CD14-positive monocyte (primary cell): ENCODE results near the gene CLCF1. TPM values are rescaled to one million over a fixed set of nuclear protein-coding genes. Genes with fewer than 3 reads are reported as not detected.

Source experiments
- DNase-seq, 3 donors: peaks; one replicate each; pipeline ENCODE4 v3.0.0-alpha.2; 2011 to 2022
- H2AFZ ChIP-seq: 2 replicates; pipeline ENCODE4 v1.6.0; 2012; ENCODE audit warnings: mild to moderate bottlenecking, low read depth, low read length, inconsistent platforms; ENCODE audit not compliant: insufficient read depth, poor library complexity, severe bottlenecking
- H3K27ac ChIP-seq, 2 donors: 1 replicate in 1 of 2; 2 replicates in 1 of 2; pipeline ENCODE4 v1.5.1; 2012 to 2013; ENCODE audit warnings: low read length in 2 of 2, control low read depth in 1 of 2, inconsistent platforms in 1 of 2, low read depth in 1 of 2, mild to moderate bottlenecking in 1 of 2
- H3K27me3 ChIP-seq, 2 donors: one replicate each; pipeline versions ENCODE4 v1.6.0 to v1.6.1; 2011 to 2013; ENCODE audit warnings: low read length in 2 of 2; ENCODE audit not compliant: control insufficient read depth in 2 of 2, insufficient read depth in 2 of 2
- H3K36me3 ChIP-seq, 2 donors: replicated peaks in 1 of 2; 1 replicate in 1 of 2; 2 replicates in 1 of 2; pipeline versions ENCODE4 v1.5.1 to v1.6.1; 2012 to 2013; ENCODE audit warnings: low read length in 2 of 2, control low read depth in 1 of 2, inconsistent platforms in 1 of 2, mild to moderate bottlenecking in 1 of 2; ENCODE audit not compliant: insufficient read depth in 2 of 2, control insufficient read depth in 1 of 2
- H3K4me1 ChIP-seq, 2 donors: 1 replicate in 1 of 2; 2 replicates in 1 of 2; pipeline versions ENCODE4 v1.5.1 to v1.6.1; 2012 to 2013; ENCODE audit warnings: low read length in 2 of 2, control low read depth in 1 of 2, inconsistent platforms in 1 of 2, mild to moderate bottlenecking in 1 of 2, moderate library complexity in 1 of 2; ENCODE audit not compliant: insufficient read depth in 2 of 2, control insufficient read depth in 1 of 2
- H3K4me2 ChIP-seq: replicated peaks from 2 replicates; pipeline ENCODE3; 2012; ENCODE audit warnings: low read length, moderate library complexity, mild to moderate bottlenecking; ENCODE audit not compliant: poor library complexity, severe bottlenecking; ENCODE audit errors: extremely low read depth
- H3K4me3 ChIP-seq, 3 experiments: fragments of 200-600 bp in 1 of 3; sonication (generic) in 1 of 3; replicated peaks in 1 of 3; 1 replicate in 2 of 3; 2 replicates in 1 of 3; pipeline ENCODE4 v1.5.1; 2011 to 2013; ENCODE audit warnings: low read length in 3 of 3, mild to moderate bottlenecking in 3 of 3, control low read depth in 2 of 3, low read depth in 2 of 3, inconsistent platforms in 1 of 3, moderate library complexity in 1 of 3
- H3K79me2 ChIP-seq: 2 replicates; pipeline ENCODE4 v1.6.0; 2012; ENCODE audit warnings: mild to moderate bottlenecking, control low read depth, inconsistent platforms, low read length, moderate library complexity; ENCODE audit not compliant: insufficient read depth
- H3K9ac ChIP-seq: 2 replicates; pipeline ENCODE4 v1.6.0; 2017; ENCODE audit warnings: low read length, mild to moderate bottlenecking; ENCODE audit not compliant: insufficient read depth, poor library complexity, severe bottlenecking
- H3K9me3 ChIP-seq, 2 donors: replicated peaks in 1 of 2; 1 replicate in 1 of 2; 2 replicates in 1 of 2; pipeline versions ENCODE4 v1.5.1 to v1.6.1; 2012 to 2013; ENCODE audit warnings: low read length in 2 of 2, control low read depth in 1 of 2; ENCODE audit not compliant: control insufficient read depth in 1 of 2, insufficient read depth in 1 of 2
- H4K20me1 ChIP-seq: 2 replicates; pipeline ENCODE4 v1.6.0; 2012; ENCODE audit warnings: mild to moderate bottlenecking, low read length, control low read depth, moderate library complexity; ENCODE audit not compliant: insufficient read depth
- H3K27ac Mint-ChIP-seq, 7 donors: one replicate each; pipeline ENCODE4 v1.8.0; 2020; ENCODE audit warnings: mild to moderate bottlenecking in 7 of 7, mixed read lengths in 7 of 7, moderate library complexity in 6 of 7, inconsistent platforms in 2 of 7
- H3K27me3 Mint-ChIP-seq, 3 donors: one replicate each; pipeline ENCODE4 v1.8.0; 2021 to 2022; ENCODE audit warnings: low read depth in 3 of 3, mild to moderate bottlenecking in 3 of 3, mixed read lengths in 3 of 3, moderate library complexity in 3 of 3, inconsistent platforms in 1 of 3
- H3K36me3 Mint-ChIP-seq, 2 donors: one replicate each; pipeline ENCODE4 v1.8.0; 2020; ENCODE audit warnings: mixed read lengths in 2 of 2, inconsistent platforms in 1 of 2, mild to moderate bottlenecking in 1 of 2
- H3K4me1 Mint-ChIP-seq: one replicate; pipeline ENCODE4 v1.8.0; 2020; ENCODE audit warnings: mild to moderate bottlenecking, mixed read lengths
- H3K4me3 Mint-ChIP-seq, 2 donors: one replicate each; pipeline ENCODE4 v1.8.0; 2020; ENCODE audit warnings: mild to moderate bottlenecking in 2 of 2, mixed read lengths in 2 of 2, moderate library complexity in 1 of 2
- H3K9me3 Mint-ChIP-seq, 7 donors: one replicate each; pipeline ENCODE4 v1.8.0; 2020 to 2022; ENCODE audit warnings: mixed read lengths in 7 of 7, mild to moderate bottlenecking in 6 of 7, moderate library complexity in 6 of 7, inconsistent platforms in 2 of 7
- WGBS: methylation state at CpG from one replicate; pipeline ENCODE4 v1.1.5; 2013; ENCODE audit warnings: missing lambda C conversion rate; ENCODE audit not compliant: insufficient coverage; 5-methylcytosine and 5-hydroxymethylcytosine counted together
- intact Hi-C, 2 donors: fragments of 100-400 bp; cut with micrococcal nuclease; formaldehyde crosslinking; loops; one replicate each; pipeline versions ENCODE4 v1.15.0 to v1.15.1; 2023
- polyA plus RNA-seq, 3 donors: library from polyadenylated mRNA; depleted of rRNA in 1 of 3; unstranded in 2 of 3; stranded (reverse) in 1 of 3; fragments of 300-500 nt in 2 of 3; fragments of >200 nt in 1 of 3; fragmentation: Illumina TruSeq in 2 of 3; gene quantifications; 1 replicate in 2 of 3; 2 replicates in 1 of 3; pipeline ENCODE4 v1.2.3, GENCODE V29; 2012 to 2021
- TF ChIP-seq, protein P1 (sequence below): fragments of 200-600 bp; IDR thresholded peaks from one replicate; pipeline ENCODE4 v1.8.0; 2022; ENCODE audit warnings: antibody characterized with exemption, mild to moderate bottlenecking

Gene CLCF1
- polyA plus RNA-seq, 3 donors: 0.44 to 14.8 (median 0.94) TPM

DNA sequence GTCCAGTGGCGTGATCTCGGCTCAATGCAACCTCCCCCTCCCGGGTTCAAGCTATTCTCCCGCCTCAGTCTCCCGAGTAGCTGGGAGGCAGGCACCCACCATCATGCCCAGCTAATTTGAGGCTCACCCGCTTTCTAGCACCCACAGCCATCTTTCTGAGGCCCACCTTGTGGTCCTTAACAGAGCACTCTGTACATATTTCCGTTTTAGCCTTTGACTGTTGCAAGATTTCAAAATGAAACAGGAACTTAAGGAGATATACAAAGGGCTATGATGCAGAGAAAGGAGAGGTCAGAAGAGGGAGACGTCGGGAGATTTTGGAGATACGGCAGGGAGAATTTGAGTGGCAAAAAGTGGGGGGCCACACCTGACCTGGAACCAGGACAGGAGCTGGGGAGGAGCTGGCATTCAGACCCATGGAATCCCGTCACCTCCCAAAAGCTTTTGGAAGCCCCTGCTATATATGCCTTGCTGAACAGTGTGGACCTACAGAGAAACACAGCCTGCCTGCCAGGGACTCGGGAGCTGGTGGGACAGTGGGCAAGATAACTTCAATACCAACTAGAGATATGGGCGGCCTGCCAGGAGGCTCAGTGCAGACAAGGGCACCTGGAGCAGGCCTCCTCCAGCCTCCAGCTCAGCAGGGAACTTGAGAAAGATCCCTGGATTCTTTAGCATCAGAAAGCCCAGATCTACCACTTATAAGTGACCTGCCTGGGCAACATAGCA is 8.0 kb upstream of the CLCF1 start:
- Mint-ChIP-seq H3K9me3 (no peaks in the 10 kb centered on the region), H3K27me3 (peaks cover 0 to 4% (median 2%) of the 10 kb centered on the region in 3 donors), H3K4me3 (peak overlapping the region; percentile 3 to 76), H3K27ac (peak overlapping the region; percentile 85 to 98 (median 94)), H3K4me1 (peaks cover 40% of the 10 kb centered on the region), H3K36me3 (peaks cover 2 to 3% of the 10 kb centered on the region in 2 donors)
- peaks cover 40 to 45% of the 10 kb centered on the region in 2 donors for H3K4me1 ChIP-seq
- 13% methylated on average over 8 of the region's 13 CpGs for WGBS
- H3K4me3 ChIP-seq: peak overlapping the region in 2 of 3 experiments; percentile 13 to 64
- H3K9me3 ChIP-seq: no peaks in the 10 kb centered on the region
- TF ChIP-seq, protein P1, sequence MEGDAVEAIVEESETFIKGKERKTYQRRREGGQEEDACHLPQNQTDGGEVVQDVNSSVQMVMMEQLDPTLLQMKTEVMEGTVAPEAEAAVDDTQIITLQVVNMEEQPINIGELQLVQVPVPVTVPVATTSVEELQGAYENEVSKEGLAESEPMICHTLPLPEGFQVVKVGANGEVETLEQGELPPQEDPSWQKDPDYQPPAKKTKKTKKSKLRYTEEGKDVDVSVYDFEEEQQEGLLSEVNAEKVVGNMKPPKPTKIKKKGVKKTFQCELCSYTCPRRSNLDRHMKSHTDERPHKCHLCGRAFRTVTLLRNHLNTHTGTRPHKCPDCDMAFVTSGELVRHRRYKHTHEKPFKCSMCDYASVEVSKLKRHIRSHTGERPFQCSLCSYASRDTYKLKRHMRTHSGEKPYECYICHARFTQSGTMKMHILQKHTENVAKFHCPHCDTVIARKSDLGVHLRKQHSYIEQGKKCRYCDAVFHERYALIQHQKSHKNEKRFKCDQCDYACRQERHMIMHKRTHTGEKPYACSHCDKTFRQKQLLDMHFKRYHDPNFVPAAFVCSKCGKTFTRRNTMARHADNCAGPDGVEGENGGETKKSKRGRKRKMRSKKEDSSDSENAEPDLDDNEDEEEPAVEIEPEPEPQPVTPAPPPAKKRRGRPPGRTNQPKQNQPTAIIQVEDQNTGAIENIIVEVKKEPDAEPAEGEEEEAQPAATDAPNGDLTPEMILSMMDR: peak; percentile 27
- no peaks in the 10 kb centered on the region for H4K20me1 ChIP-seq
- H3K36me3 ChIP-seq: no peaks in the 10 kb centered on the region
- peak overlapping the region; percentile 74 for H2AFZ ChIP-seq
- intact Hi-C loops: loop anchor here in 1 of 2 donors (1.0 to 5.0 kb wide), 2 partner anchors 10 to 119 kb away; no protein-coding TSS in a partner anchor
- peak; percentile 54 to 75 (median 74) for DNase-seq
- H3K9ac ChIP-seq: no peak overlapping the region
- no peaks in the 10 kb centered on the region for H3K27me3 ChIP-seq
- peak overlapping the region; percentile 77 to 85 for H3K27ac ChIP-seq
- H3K79me2 ChIP-seq: no peaks in the 10 kb centered on the region
- peak overlapping the region; percentile 76 for H3K4me2 ChIP-seq

DNA sequence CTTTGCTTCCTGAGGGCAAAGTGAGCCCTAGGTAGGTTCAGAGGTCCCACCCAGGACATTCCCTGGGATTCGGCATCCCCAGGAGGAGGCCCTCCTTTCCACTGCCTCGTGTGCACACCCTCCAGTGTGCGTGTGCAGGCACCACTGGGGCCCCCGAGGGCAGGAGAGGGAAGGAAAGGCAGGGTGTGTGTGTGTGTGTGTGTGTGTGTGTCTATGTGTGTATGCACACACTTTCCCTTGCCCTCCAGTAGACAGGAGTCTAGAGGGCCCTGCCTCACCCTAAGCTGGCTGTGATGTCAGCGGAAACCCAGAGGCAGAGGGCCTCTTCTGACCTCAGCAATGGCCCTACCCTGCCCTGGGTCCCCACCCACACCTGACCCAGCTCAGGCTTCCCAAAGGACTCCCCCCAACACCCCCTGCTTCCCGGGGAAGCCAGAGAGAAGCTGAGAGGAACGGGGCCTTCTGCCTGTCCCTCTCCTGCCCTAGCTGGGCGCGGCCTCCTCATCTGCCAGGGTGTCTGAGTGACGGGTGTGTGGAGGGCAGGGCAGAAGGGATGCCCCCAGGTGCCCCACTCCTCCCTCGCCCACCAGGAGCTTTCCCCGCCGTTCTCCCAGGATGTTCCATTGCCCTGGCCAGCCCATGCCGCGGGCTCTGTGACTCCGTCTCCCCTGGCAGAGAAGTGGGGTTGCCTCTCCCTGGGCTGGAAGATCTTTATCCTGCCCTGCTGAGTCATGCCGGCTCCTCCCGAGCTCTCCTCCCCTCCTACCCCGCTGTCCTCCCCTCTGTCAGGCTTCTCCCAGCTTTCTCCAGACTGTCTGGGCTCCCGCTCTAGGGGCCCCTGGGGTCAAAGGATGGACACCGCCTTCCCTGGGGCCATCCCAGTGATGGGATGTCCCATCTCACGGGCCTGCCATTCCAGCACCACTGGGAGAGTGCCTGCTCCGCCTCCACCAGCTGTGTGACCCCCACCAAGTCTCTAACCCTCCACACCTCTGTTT is 6.0 kb upstream of the CLCF1 start:
- Mint-ChIP-seq H3K9me3 (no peaks in the 10 kb centered on the region), H3K4me3 (no peak overlapping the region), H3K27me3 (peaks cover 2 to 9% (median 8%) of the 10 kb centered on the region in 3 donors), H3K27ac (peak overlapping the region in 2 of 7 donors; percentile 37 to 68), H3K4me1 (peaks cover 51% of the 10 kb centered on the region), H3K36me3 (peaks cover 2 to 3% of the 10 kb centered on the region in 2 donors)
- Histone ChIP-seq H3K4me2 (no peak overlapping the region), H3K9me3 (no peaks in the 10 kb centered on the region), H4K20me1 (no peaks in the 10 kb centered on the region), H3K36me3 (no peaks in the 10 kb centered on the region), H3K4me1 (peaks cover 46 to 51% of the 10 kb centered on the region in 2 donors), H3K27ac (no peak overlapping the region), H3K4me3 (no peak overlapping the region), H3K27me3 (no peaks in the 10 kb centered on the region), H3K79me2 (no peaks in the 10 kb centered on the region), H3K9ac (no peak overlapping the region), H2AFZ (peak overlapping the region; percentile 56)
- TF ChIP-seq, protein P1: no peak
- DNase-seq: no peak
- 38% methylated on average over 8 of the region's 23 CpGs for WGBS
- intact Hi-C loops: loop anchor here in 1 of 2 donors (5.0 kb wide), 1 partner anchor 117 kb away; no protein-coding TSS in a partner anchor
